Skeletal muscle tissue (tissue), 4 donors: ENCODE measurements around the gene THRB. TPM values are rescaled to one million over a fixed set of nuclear protein-coding genes. Genes with fewer than 3 reads are reported as not detected.

Source experiments
- H3K27ac ChIP-seq: one replicate; pipeline ENCODE4 v1.7.0; 2013; ENCODE audit warnings: mild to moderate bottlenecking, low read depth, low read length, inconsistent platforms
- H3K27me3 ChIP-seq, 3 donors: one replicate each; pipeline ENCODE4 v1.7.0; 2013; ENCODE audit warnings: low read length in 3 of 3; ENCODE audit not compliant: control insufficient read depth in 3 of 3, insufficient read depth in 3 of 3
- H3K36me3 ChIP-seq, 3 donors: one replicate each; pipeline ENCODE4 v1.7.0; 2013; ENCODE audit warnings: low read length in 3 of 3; ENCODE audit not compliant: control insufficient read depth in 3 of 3, insufficient read depth in 3 of 3
- H3K4me1 ChIP-seq, 3 donors: one replicate each; pipeline ENCODE4 v1.7.0; 2013; ENCODE audit warnings: low read length in 3 of 3, mild to moderate bottlenecking in 3 of 3; ENCODE audit not compliant: control insufficient read depth in 3 of 3, insufficient read depth in 3 of 3
- H3K4me3 ChIP-seq, 3 donors: one replicate each; pipeline ENCODE4 v1.7.0; 2013; ENCODE audit warnings: low read length in 3 of 3
- H3K9ac ChIP-seq, 3 donors: one replicate each; pipeline ENCODE4 v1.7.0; 2013; ENCODE audit warnings: low read length in 3 of 3, mild to moderate bottlenecking in 3 of 3, moderate library complexity in 2 of 3, low read depth in 1 of 3
- H3K9me3 ChIP-seq, 3 donors: one replicate each; pipeline ENCODE4 v1.7.0; 2013; ENCODE audit warnings: low read length in 3 of 3; ENCODE audit not compliant: control insufficient read depth in 3 of 3
- total RNA-seq: library from RNA; depleted of rRNA; stranded (reverse); fragments of >200 nt; gene quantifications from one replicate; pipeline ENCODE4 v1.2.3, GENCODE V29; 2014
- donor health status: Osteomylitis.

THRB gene
- 3.1 TPM for total RNA-seq

DNA sequence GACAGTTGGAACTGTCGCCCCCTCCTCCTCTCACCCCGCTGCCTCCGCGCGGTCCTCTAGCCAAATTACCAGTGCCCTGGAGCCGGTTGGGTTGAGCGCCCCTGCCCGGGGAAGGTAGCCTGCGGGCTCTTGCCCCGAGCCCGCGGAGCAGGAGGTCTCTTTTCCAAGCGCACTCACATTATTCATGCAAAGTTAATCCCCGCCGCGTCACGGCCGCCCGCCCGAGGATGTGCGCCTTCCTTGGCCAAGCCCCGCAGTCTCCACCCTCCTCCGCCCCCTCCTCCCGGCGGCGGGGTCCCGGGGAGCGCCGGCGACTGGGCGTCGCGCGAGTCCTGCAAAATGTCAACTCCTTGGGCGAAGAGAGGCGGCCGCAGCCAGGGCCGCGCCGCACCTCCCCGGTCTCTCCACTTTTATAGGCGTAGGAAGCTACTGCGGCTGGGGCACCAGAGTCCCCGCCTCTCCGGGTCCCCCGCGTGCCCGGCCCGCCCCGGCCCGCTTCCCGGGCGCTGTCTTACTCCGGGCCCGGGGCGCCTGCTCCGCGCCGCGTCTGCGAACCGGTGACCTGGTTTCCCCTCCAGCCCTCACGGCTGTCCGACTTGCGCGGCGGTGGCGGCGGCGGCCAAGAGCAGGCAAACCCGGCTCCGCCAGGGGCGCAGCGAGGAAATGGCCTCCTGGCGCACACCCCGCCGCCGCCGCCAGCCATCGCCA is at the start of gene THRB:
THRB (minus strand) TSS at position 233 of the 708 bp plus-strand sequence.
- Histone ChIP-seq H3K9me3 (no peaks in the 10 kb centered on the region), H3K9ac (peak within 1 kb of the TSS; percentile 82 to 94 (median 93)), H3K27ac (peak within 1 kb of the TSS; percentile 93), H3K36me3 (no peaks in the 10 kb centered on the region), H3K27me3 (no peaks in the 10 kb centered on the region), H3K4me1 (peaks cover 19 to 36% (median 29%) of the 10 kb centered on the region in 3 donors), H3K4me3 (peak within 1 kb of the TSS; percentile 84 to 88 (median 84))

DNA sequence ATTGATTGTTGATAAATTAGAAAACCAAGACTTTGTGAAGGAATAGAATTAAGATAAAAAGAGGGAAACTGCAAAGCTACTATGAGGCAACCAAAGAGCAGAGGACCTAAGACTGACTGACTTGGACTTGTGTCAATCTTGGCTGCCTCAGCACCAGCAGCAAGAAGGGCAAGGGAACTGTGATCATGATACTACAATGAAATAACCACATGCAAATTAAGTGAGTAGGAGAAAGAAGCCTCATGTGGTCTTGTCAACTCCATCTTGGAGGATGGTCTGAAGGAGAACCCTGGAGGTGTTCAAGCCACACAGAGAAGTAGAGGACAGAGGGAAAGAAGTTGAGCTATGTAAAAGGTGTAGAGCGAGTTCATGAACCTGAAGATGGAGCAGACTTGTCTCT is 47.3 kb upstream of the THRB start:
- no peak overlapping the region for H3K9ac ChIP-seq
- no peak overlapping the region for H3K27ac ChIP-seq
- H3K36me3 ChIP-seq: no peaks in the 10 kb centered on the region
- H3K27me3 ChIP-seq: no peaks in the 10 kb centered on the region
- peaks cover 5 to 14% (median 10%) of the 10 kb centered on the region in 3 donors for H3K4me1 ChIP-seq
- no peaks in the 10 kb centered on the region for H3K9me3 ChIP-seq
- H3K4me3 ChIP-seq: no peak overlapping the region

DNA sequence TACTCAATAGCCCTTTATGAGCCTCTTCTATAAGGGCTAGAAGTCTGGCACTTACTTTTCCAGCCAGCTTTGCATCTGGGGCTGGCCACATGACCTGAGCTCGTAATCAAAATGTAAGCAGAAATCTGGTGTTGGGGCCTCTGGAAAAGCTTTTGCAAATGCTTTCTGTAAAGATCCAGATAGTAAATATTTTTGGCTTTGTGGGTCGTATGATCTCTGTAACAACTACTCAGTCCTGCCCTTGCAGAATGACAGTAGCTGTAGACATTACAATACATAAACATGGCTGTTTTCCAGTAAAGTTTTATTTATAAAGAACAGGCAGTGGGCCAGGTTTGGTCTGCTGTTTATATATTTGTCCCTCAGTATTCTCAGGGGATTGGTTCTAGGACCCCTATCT is 46.2 kb upstream of the THRB start:
- no peaks in the 10 kb centered on the region for H3K36me3 ChIP-seq
- H3K27me3 ChIP-seq: no peaks in the 10 kb centered on the region
- H3K4me1 ChIP-seq: peaks cover 5 to 14% (median 6%) of the 10 kb centered on the region in 3 donors
- H3K9me3 ChIP-seq: no peaks in the 10 kb centered on the region
- no peak overlapping the region for H3K9ac ChIP-seq
- no peak overlapping the region for H3K4me3 ChIP-seq
- H3K27ac ChIP-seq: no peak overlapping the region

DNA sequence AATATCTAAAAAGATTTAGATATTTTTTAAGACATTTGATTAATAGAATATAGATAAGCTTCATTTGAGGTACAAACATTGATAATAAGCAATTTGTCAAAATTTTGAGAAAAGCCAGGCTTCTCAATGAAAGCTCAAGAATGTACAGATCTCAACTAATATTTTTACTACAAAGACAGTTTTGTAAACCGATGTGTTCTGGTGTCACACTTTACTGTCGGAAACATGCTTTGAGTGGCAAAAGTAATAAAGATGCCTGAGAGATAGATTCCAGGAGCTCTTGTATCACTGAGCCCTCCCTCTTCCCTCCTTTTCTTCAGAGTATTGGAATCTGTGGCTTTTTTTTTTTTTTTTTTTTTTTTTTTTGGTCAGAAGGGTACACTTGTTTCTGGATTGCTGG is 45.0 kb upstream of the THRB start:
- H3K9ac ChIP-seq: no peak overlapping the region
- H3K36me3 ChIP-seq: no peaks in the 10 kb centered on the region
- no peaks in the 10 kb centered on the region for H3K27me3 ChIP-seq
- peaks cover 2 to 11% (median 5%) of the 10 kb centered on the region in 3 donors for H3K4me1 ChIP-seq
- H3K4me3 ChIP-seq: no peak overlapping the region
- H3K27ac ChIP-seq: no peak overlapping the region
- no peaks in the 10 kb centered on the region for H3K9me3 ChIP-seq

DNA sequence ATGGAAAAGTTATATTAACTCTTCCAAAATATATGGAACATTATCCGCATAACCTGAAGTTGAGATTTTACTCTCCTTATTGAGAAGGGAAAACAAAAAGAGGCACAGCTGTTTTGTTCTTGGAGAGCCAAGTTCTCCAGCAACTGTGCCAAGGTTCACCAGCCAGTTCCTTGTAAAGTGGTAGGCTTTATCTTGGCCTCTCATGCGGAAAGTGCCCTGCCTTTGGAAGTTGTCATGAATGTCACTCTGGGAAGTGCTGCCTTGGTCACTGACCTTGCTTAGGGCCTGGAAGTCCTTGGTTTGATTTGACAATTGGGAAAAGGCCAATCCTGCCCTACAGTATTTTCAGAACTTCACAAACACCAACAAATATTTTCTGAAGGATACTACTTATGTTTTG is 44.2 kb upstream of the THRB start:
- peak overlapping the region; percentile 34 for H3K27ac ChIP-seq
- no peaks in the 10 kb centered on the region for H3K27me3 ChIP-seq
- H3K9ac ChIP-seq: no peak overlapping the region
- no peaks in the 10 kb centered on the region for H3K36me3 ChIP-seq
- H3K9me3 ChIP-seq: no peaks in the 10 kb centered on the region
- peaks cover 2 to 11% (median 7%) of the 10 kb centered on the region in 3 donors for H3K4me1 ChIP-seq
- H3K4me3 ChIP-seq: no peak overlapping the region

DNA sequence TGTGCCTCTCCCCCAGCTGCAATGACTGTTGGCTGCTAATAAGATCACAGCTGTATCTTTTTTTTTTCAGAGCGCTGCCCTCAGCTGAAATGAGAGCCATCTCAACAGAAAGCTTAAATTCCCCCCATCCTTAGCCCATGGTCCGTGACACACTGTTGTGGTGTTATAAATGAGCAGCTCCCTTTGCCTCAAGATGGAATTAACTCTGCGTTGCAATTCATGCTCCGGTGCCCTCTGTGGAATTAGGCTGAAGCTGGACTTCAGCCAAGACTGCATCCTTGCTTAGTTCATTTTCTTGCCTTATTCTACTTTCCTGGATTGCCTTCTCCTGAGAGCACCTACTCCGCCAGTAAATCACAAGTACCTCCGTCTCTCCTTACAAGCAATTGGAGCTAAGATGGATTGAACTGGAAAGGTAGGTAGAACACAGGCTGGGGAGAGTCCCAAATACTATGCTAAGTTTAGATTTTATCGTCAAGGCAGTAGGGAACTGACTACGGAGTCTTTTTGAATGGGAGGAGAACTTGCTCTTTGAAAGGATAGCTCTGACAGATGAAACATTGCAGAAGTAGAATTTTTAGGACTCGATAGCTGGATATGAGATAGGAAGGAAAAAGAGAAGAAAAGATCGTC is 39.0 kb upstream of the THRB start:
- Histone ChIP-seq H3K27ac (no peak overlapping the region), H3K36me3 (no peaks in the 10 kb centered on the region), H3K9ac (no peak overlapping the region), H3K4me3 (peak overlapping the region in 1 of 3 donors; percentile 29), H3K9me3 (no peaks in the 10 kb centered on the region), H3K27me3 (no peaks in the 10 kb centered on the region), H3K4me1 (peaks cover 6 to 11% (median 7%) of the 10 kb centered on the region in 3 donors)

DNA sequence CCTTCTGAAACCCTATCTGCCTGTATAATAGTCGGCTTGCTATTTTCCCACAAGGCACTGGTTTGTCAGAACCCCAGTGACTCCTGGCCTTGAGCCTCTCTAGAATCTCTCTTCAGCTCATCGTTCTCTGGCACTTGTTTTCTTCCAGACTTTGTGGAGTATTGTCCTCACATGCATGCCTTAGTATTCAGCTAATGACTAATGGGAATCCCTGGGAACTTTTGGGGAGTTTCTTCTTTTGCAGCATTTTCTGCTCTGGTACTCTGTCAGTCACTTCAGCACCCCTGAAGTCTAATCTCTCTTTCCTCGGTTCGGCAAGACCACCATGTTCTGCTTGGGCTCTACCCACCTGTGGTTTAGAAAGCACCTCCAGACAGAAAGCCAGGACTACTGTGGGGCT is 35.8 kb upstream of the THRB start:
- Histone ChIP-seq H3K27me3 (no peaks in the 10 kb centered on the region), H3K27ac (no peak overlapping the region), H3K36me3 (no peaks in the 10 kb centered on the region), H3K4me1 (peaks cover 0 to 8% (median 5%) of the 10 kb centered on the region in 3 donors), H3K9me3 (no peaks in the 10 kb centered on the region), H3K4me3 (no peak overlapping the region), H3K9ac (no peak overlapping the region)

DNA sequence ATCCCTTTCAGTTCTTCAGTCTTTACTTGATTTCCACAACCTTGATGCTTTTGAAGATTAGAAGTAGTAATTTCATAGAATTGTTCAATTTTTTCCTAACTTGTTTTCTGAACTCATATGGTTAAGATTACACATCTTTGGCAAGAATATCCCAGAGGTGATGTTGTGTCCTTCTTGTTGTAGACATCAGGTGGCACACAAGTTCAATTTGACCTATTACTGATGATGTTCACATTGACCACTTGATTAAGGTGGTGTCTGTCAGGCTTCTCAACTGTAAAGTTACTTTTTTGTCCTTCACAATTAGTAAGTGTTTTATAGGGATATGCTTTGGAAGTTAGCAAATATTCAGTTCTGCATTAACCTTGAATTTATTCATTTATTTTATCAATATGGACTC is 34.6 kb upstream of the THRB start:
- H3K4me1 ChIP-seq: peaks cover 0 to 8% (median 5%) of the 10 kb centered on the region in 3 donors

DNA sequence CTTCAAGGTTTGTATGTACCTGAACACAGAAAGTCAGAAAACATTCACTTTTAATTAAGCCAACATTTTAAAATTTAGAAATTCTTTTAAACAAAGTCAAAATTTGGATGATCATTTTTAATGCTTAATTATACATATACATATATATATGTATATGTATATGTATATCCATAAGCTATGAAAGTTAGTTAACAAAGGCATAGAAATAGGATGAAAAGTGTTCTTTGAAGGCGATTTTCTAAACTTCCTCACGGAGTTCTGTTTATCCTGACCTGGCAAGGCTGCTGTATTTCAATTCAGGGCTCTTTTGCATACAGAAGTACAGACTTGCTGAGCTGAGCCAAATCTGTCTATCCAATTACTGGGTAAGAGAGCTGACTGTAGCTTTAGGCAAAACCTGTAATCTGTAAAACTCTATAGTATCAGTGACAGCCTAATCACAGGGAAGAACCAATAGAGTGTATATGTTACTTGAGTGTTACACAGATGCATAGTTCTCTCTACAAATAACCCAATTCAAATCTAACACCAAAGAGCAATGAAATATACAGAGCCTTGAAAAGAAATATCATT is 32.1 kb upstream of the THRB start:
- Histone ChIP-seq H3K4me3 (no peak overlapping the region), H3K9ac (no peak overlapping the region), H3K9me3 (no peaks in the 10 kb centered on the region), H3K4me1 (peaks cover 5 to 6% (median 6%) of the 10 kb centered on the region in 3 donors), H3K27me3 (no peaks in the 10 kb centered on the region), H3K27ac (no peak overlapping the region), H3K36me3 (no peaks in the 10 kb centered on the region)

More for the DNA sequence above, 34.6 kb upstream of the THRB start:
- Histone ChIP-seq H3K9me3 (no peaks in the 10 kb centered on the region), H3K27me3 (no peaks in the 10 kb centered on the region), H3K36me3 (no peaks in the 10 kb centered on the region), H3K9ac (no peak overlapping the region), H3K27ac (no peak overlapping the region), H3K4me3 (no peak overlapping the region)

DNA sequence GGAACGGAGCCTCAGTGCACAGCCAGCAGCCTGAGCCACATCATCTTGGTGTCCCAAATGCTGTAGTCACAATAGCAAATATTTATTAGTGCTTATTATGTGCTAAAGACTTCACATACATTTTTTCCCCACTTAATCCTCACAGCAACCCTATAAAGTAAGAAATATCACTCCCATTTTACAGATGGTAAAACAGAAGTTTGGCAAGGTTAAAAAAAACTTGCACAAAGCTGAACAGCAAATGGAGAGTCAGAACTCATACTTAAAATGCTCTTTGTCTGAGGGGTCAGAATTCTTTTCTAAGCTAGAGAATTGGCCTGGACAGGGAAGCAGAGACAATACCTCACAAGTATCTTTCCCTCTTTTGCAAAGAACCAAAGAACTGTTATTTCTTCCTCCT is 30.9 kb upstream of the THRB start:
- H3K9me3 ChIP-seq: no peaks in the 10 kb centered on the region
- no peak overlapping the region for H3K4me3 ChIP-seq
- no peak overlapping the region for H3K9ac ChIP-seq
- H3K4me1 ChIP-seq: peaks cover 9 to 11% (median 11%) of the 10 kb centered on the region in 3 donors
- no peaks in the 10 kb centered on the region for H3K36me3 ChIP-seq
- H3K27me3 ChIP-seq: no peaks in the 10 kb centered on the region
- no peak overlapping the region for H3K27ac ChIP-seq
